ENCODE data around the gene LMOD2. TPM values are rescaled to one million over a fixed set of nuclear protein-coding genes. Genes with fewer than 3 reads are reported as not detected.
A peak's percentile ranks its signal among the peaks of the same experiment; 100 is the strongest.

The LMOD2 gene
- polyA plus RNA-seq, 1 experiment, result not detected

GRCh38 chr7:123711832-123712293, 56.2 kb downstream of the LMOD2 start:
- TF ChIP-seq CTCF (IDR thresholded peaks at IDR 0.05; ENCODE audit: insufficient read depth, low read depth, low read length), result no peak
- no peak overlapping the region for H3K4me3 ChIP-seq (ENCODE audit: low read depth, low read length)
- DNase-seq (ENCODE audit: low read depth), result no peak
- H3K27me3 ChIP-seq (ENCODE audit: control insufficient read depth, insufficient read depth, low read length), result no peaks in the 10 kb centered on the region
- ChIA-PET POLR2A (no interaction called here), CTCF (no interaction called here)
- peaks cover 4% of the 10 kb centered on the region for H3K36me3 ChIP-seq (ENCODE audit: control insufficient read depth, insufficient read depth, low read length)

GRCh38 chr7:123712619-123713018, 57.0 kb downstream of the LMOD2 start:
- TF ChIP-seq CTCF (IDR thresholded peaks at IDR 0.05; ENCODE audit: insufficient read depth, low read depth, low read length), result no peak
- no peak overlapping the region for H3K4me3 ChIP-seq (ENCODE audit: low read depth, low read length)
- CTCF ChIA-PET, result interaction anchor here (1.5 kb wide), 1 partner anchor 11 kb away, joined by 4 read pairs; no protein-coding TSS in a partner anchor
- no peaks in the 10 kb centered on the region for H3K27me3 ChIP-seq (ENCODE audit: control insufficient read depth, insufficient read depth, low read length)
- peak; percentile 28 for DNase-seq (ENCODE audit: low read depth)
- H3K36me3 ChIP-seq (ENCODE audit: control insufficient read depth, insufficient read depth, low read length), result peaks cover 3% of the 10 kb centered on the region
- POLR2A ChIA-PET, result no interaction called here

Other genes with a start within 250 kb of the LMOD2 start
- 0.02 and 0.05 TPM in 2 replicates for gene IQUB, start 121.3 kb upstream of the LMOD2 start, polyA plus RNA-seq (2011; rRNA removed)
- gene NDUFA5, start 98.0 kb upstream of the LMOD2 start, polyA plus RNA-seq (2011; rRNA removed), result 4.8 and 22.8 TPM in 2 replicates
- gene ASB15, start 54.0 kb upstream of the LMOD2 start, polyA plus RNA-seq (2011; rRNA removed), result not detected in 2 replicates
- 4.0 and 6.6 TPM in 2 replicates for gene WASL, start 93.1 kb downstream of the LMOD2 start, polyA plus RNA-seq (2011; rRNA removed)
- gene HYAL4, start 189.3 kb downstream of the LMOD2 start, polyA plus RNA-seq (2011; rRNA removed), result not detected in 2 replicates

Measured in BJ (cell line).